PC-3 (cell line): ENCODE results near the gene DYNC2I2. TPM values are rescaled to one million over a fixed set of nuclear protein-coding genes. Genes with fewer than 3 reads are reported as not detected.
A peak's percentile ranks its signal among the peaks of the same experiment; 100 is the strongest.

Experiments used
- ATAC-seq: fragments of 200-7000 bp; cut with Tn5 transposase; 2 replicates; pipeline ENCODE4 v1.9.1; 2020; ENCODE audit warnings: mild to moderate bottlenecking, moderate library complexity
- BruUV-seq: library from RNA; stranded (reverse); fragments of 400-500 nt; replicated peaks from 2 replicates; lab custom pipeline; 2021; lab: Mats Ljungman, UMichigan
- CTCF ChIA-PET: fragments of 300-600 bp; sonication (Branson Sonifier 250); formaldehyde crosslinking; loops from one replicate; lab custom pipeline; 2022; ENCODE audit warnings: antibody characterized with exemption; lab: Charles Lee
- POLR2A ChIA-PET: fragments of 300-600 bp; sonication (Branson Sonifier 250); formaldehyde crosslinking; loops from one replicate; lab custom pipeline; 2022; ENCODE audit warnings: antibody characterized with exemption; ENCODE audit not compliant: unreplicated experiment; lab: Charles Lee
- DNase-seq: peaks from one replicate; pipeline ENCODE4 v3.0.0-alpha.2; 2015
- H2AFZ ChIP-seq: fragments of 300-600 bp; sonication (generic); 2 replicates; pipeline ENCODE4 v1.6.0; 2016; ENCODE audit warnings: antibody characterized with exemption, low read length
- H3F3A ChIP-seq: fragments of 300-600 bp; sonication (generic); one replicate; pipeline ENCODE4 v1.6.0; 2017; ENCODE audit warnings: antibody characterized with exemption, low read length, control low read depth, mild to moderate bottlenecking; ENCODE audit not compliant: unreplicated experiment
- H3K27ac ChIP-seq: fragments of 300-600 bp; sonication (generic); 2 replicates; pipeline ENCODE4 v1.5.1; 2016; ENCODE audit warnings: mild to moderate bottlenecking, low read length
- H3K27me3 ChIP-seq: fragments of 300-600 bp; sonication (generic); 2 replicates; pipeline ENCODE4 v1.6.1; 2016; ENCODE audit warnings: low read length, mixed read lengths
- H3K36me3 ChIP-seq: fragments of 300-600 bp; sonication (generic); 2 replicates; pipeline ENCODE4 v1.6.1; 2016; ENCODE audit warnings: low read depth, mixed run types, low read length, mixed read lengths
- H3K4me1 ChIP-seq: fragments of 300-600 bp; sonication (generic); 2 replicates; pipeline ENCODE4 v1.5.1; 2016; ENCODE audit warnings: low read length; ENCODE audit not compliant: insufficient read depth
- H3K4me2 ChIP-seq: fragments of 300-600 bp; sonication (generic); 2 replicates; pipeline ENCODE4 v1.6.0; 2016; ENCODE audit warnings: low read length
- H3K4me3 ChIP-seq: fragments of 300-600 bp; sonication (generic); 2 replicates; pipeline ENCODE4 v1.5.1; 2016; ENCODE audit warnings: mild to moderate bottlenecking, low read length, mixed read lengths
- H3K79me2 ChIP-seq: fragments of 300-600 bp; sonication (generic); 2 replicates; pipeline ENCODE4 v1.6.1; 2017; ENCODE audit warnings: low read length, mixed read lengths
- H3K9ac ChIP-seq: fragments of 300-600 bp; sonication (generic); 2 replicates; pipeline ENCODE4 v1.6.0; 2016; ENCODE audit warnings: mild to moderate bottlenecking, low read length
- H3K9me2 ChIP-seq: fragments of 300-600 bp; sonication (generic); replicated peaks from 2 replicates; pipeline ENCODE4 v1.6.1; 2016; ENCODE audit warnings: mixed run types, low read length, mixed read lengths
- H3K9me3 ChIP-seq: fragments of 300-600 bp; sonication (generic); 2 replicates; pipeline ENCODE4 v1.6.1; 2016; ENCODE audit warnings: low read length, mixed read lengths
- H4K20me1 ChIP-seq: fragments of 300-600 bp; sonication (generic); 2 replicates; pipeline ENCODE4 v1.6.1; 2016; ENCODE audit warnings: low read length, mixed read lengths
- EZH2 ChIP-seq: fragments of 300-600 bp; sonication (generic); IDR thresholded peaks from one replicate; pipeline ENCODE4 v1.6.1; 2017; ENCODE audit warnings: antibody characterized with exemption, mild to moderate bottlenecking, low read length; ENCODE audit not compliant: unreplicated experiment
- EZH2phosphoT487 ChIP-seq: fragments of 300-600 bp; sonication (generic); IDR thresholded peaks from 2 replicates; pipeline ENCODE4 v1.6.1; 2018; ENCODE audit warnings: mild to moderate bottlenecking, antibody characterized with exemption, low read length, borderline replicate concordance
- intact Hi-C: fragments of 100-400 bp; cut with micrococcal nuclease; formaldehyde crosslinking; loops from 2 replicates; pipeline ENCODE4 v1.9.0; 2023
- total RNA-seq: library from RNA; depleted of rRNA; stranded (reverse); fragments of >200 nt; gene quantifications from 2 replicates; pipeline ENCODE4 v1.2.3, GENCODE V29; 2014
- TF ChIP-seq, protein P1 (sequence below): fragments of 300-600 bp; sonication (generic); conservative IDR thresholded peaks from 2 replicates; pipeline ENCODE4 v1.5.1; 2017; ENCODE audit warnings: antibody characterized with exemption, low read depth, mild to moderate bottlenecking, low read length

DYNC2I2 gene
- total RNA-seq, 1 experiment from 2014 or later: 196 TPM

DNA sequence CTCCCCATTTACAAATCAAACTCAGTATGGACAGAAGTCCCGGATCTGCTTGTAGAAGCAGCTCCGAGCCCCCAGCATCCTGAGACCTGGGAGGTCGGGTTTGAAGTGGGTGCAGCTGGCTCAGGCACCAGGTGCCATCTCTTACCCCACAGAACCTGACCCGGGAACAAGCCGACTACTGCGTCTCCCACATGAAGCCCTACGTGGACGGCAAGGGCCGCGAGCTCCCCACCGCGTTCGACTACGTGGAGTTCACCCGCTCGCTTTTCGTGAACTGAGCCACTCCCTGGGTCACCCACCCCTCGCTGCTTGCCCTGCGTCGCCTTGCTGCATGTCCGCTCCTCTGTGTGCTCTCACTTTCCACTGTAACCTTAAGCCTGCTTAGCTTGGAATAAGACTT, 23.6 kb downstream of the DYNC2I2 start:
- no peaks in the 10 kb centered on the region; the same call in 1 of the 2 replicates for H3K36me3 ChIP-seq
- H3K79me2 ChIP-seq: no peaks in the 10 kb centered on the region
- no peaks in the 10 kb centered on the region for H3F3A ChIP-seq
- no peaks in the 10 kb centered on the region for H3K27me3 ChIP-seq
- no peak overlapping the region for H2AFZ ChIP-seq
- ATAC-seq (no peak), DNase-seq (no peak)
- H4K20me1 ChIP-seq: no peaks in the 10 kb centered on the region
- no peak overlapping the region for H3K27ac ChIP-seq
- H3K9ac ChIP-seq: no peak overlapping the region
- H3K4me3 ChIP-seq: no peak overlapping the region
- peaks cover 23% of the 10 kb centered on the region for H3K4me1 ChIP-seq
- POLR2A ChIA-PET: no interaction called here
- no peak overlapping the region for H3K4me2 ChIP-seq
- no peaks in the 10 kb centered on the region for H3K9me2 ChIP-seq
- BruUV-seq: TSS peak; percentile 61
- intact Hi-C loops: no loop called here
- CTCF ChIA-PET: no interaction called here
- no peaks in the 10 kb centered on the region for H3K9me3 ChIP-seq
- TF ChIP-seq EZH2 (no peak), EZH2phosphoT487 (no peak)
- TF ChIP-seq, protein P1, sequence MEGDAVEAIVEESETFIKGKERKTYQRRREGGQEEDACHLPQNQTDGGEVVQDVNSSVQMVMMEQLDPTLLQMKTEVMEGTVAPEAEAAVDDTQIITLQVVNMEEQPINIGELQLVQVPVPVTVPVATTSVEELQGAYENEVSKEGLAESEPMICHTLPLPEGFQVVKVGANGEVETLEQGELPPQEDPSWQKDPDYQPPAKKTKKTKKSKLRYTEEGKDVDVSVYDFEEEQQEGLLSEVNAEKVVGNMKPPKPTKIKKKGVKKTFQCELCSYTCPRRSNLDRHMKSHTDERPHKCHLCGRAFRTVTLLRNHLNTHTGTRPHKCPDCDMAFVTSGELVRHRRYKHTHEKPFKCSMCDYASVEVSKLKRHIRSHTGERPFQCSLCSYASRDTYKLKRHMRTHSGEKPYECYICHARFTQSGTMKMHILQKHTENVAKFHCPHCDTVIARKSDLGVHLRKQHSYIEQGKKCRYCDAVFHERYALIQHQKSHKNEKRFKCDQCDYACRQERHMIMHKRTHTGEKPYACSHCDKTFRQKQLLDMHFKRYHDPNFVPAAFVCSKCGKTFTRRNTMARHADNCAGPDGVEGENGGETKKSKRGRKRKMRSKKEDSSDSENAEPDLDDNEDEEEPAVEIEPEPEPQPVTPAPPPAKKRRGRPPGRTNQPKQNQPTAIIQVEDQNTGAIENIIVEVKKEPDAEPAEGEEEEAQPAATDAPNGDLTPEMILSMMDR: no peak

DNA sequence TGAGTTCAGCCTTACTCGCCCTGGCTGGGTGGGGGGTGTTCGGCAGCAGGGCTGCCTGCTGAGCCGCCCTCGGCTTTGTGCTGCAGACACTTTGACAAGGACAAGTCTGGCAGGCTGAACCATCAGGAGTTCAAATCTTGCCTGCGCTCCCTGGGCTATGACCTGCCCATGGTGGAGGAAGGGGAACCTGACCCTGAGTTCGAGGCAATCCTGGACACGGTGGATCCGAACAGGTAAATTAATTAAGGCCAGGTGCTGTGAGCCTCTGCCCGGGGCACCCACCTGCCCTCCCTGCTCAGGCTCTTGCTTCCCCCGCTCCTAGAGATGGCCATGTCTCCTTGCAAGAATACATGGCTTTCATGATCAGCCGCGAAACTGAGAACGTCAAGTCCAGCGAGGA, 24.2 kb downstream of the DYNC2I2 start:
- Histone ChIP-seq H3K9ac (no peak overlapping the region), H2AFZ (no peak overlapping the region), H3K9me3 (no peaks in the 10 kb centered on the region), H3K79me2 (no peaks in the 10 kb centered on the region), H3K4me1 (peaks cover 23% of the 10 kb centered on the region), H3K27ac (no peak overlapping the region), H4K20me1 (no peaks in the 10 kb centered on the region), H3K27me3 (no peaks in the 10 kb centered on the region), H3K4me2 (no peak overlapping the region), H3K4me3 (no peak overlapping the region), H3F3A (no peaks in the 10 kb centered on the region), H3K9me2 (no peaks in the 10 kb centered on the region), H3K36me3 (no peaks in the 10 kb centered on the region; the same call in 1 of the 2 replicates)
- CTCF ChIA-PET: no interaction called here
- TF ChIP-seq EZH2 (no peak), EZH2phosphoT487 (no peak)
- TF ChIP-seq, protein P1: no peak
- ATAC-seq (no peak), DNase-seq (no peak)
- BruUV-seq: no TSS peak
- intact Hi-C loops: no loop called here
- POLR2A ChIA-PET: no interaction called here

DNA sequence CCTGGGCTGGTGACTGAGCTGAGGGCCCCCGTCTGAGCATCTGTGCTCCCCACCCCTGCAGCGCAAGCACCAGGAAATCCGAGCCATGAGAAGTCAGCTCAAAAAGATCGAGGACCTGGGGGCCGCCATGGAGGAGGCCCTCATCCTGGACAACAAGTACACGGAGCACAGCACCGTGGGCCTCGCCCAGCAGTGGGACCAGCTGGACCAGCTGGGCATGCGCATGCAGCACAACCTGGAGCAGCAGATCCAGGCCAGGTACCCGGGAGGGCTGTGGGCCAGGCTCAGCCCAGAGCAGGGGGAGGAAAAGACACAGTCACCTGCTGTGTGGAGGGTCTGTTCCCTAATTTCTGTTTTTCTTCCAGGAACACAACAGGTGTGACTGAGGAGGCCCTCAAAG, 24.6 kb downstream of the DYNC2I2 start:
- Histone ChIP-seq H3K4me1 (peaks cover 23% of the 10 kb centered on the region), H4K20me1 (no peaks in the 10 kb centered on the region), H3K79me2 (no peaks in the 10 kb centered on the region), H3K9ac (no peak overlapping the region), H3K36me3 (no peaks in the 10 kb centered on the region; the same call in 1 of the 2 replicates), H3F3A (no peaks in the 10 kb centered on the region), H3K27ac (no peak overlapping the region), H3K9me2 (no peaks in the 10 kb centered on the region), H3K4me2 (no peak overlapping the region), H3K4me3 (no peak overlapping the region), H3K9me3 (no peaks in the 10 kb centered on the region), H2AFZ (no peak overlapping the region), H3K27me3 (no peaks in the 10 kb centered on the region)
- ATAC-seq (no peak), DNase-seq (no peak)
- ChIA-PET POLR2A (no interaction called here), CTCF (no interaction called here)
- intact Hi-C loops: no loop called here
- TF ChIP-seq EZH2phosphoT487 (no peak), EZH2 (no peak)
- TF ChIP-seq, protein P1: no peak
- no TSS peak for BruUV-seq
